Activated CD8-positive, alpha-beta memory T cell treated with anti-CD3 and anti-CD28 coated beads for 24 hours (primary cell): ENCODE data around the gene CHST8.
A peak's percentile ranks its signal among the peaks of the same experiment; 100 is the strongest.

Experiments
- DNase-seq: peaks from one replicate; pipeline ENCODE4 v3.0.0-alpha.2; 2020

The CHST8 gene

GRCh38 chr19:33620611-33621010, 1.1 kb upstream of the CHST8 start:
- no peak for DNase-seq

GRCh38 chr19:33621065-33621785, 528 bp upstream of the CHST8 start:
- no peak for DNase-seq

GRCh38 chr19:33622505-33622808, 704 bp downstream of the CHST8 start:
- DNase-seq: no peak

GRCh38 chr19:33622809-33623511, 1.2 kb downstream of the CHST8 start:
- DNase-seq: no peak

GRCh38 chr19:33624586-33624985, 2.8 kb downstream of the CHST8 start:
- no peak for DNase-seq

- DNase-seq: no peak
These were observed 5.8 kb downstream of the CHST8 start for GRCh38 chr19:33627526-33627925.

- DNase-seq: no peak
These were observed 6.4 kb downstream of the CHST8 start for GRCh38 chr19:33627962-33628839.

- no peak for DNase-seq
These were observed 7.4 kb downstream of the CHST8 start for GRCh38 chr19:33628921-33629825.

- no peak for DNase-seq
These were observed 8.1 kb downstream of the CHST8 start for GRCh38 chr19:33629826-33630375.

GRCh38 chr19:33630880-33631608, 9.3 kb downstream of the CHST8 start:
- DNase-seq: peak; percentile 19

GRCh38 chr19:33631609-33631973, 9.8 kb downstream of the CHST8 start:
- peak; percentile 7 for DNase-seq

GRCh38 chr19:33634361-33635091, 12.8 kb downstream of the CHST8 start:
- no peak for DNase-seq

- DNase-seq: no peak
These were observed 16.6 kb downstream of the CHST8 start for GRCh38 chr19:33638167-33639034.

- DNase-seq: no peak
These were observed 17.4 kb downstream of the CHST8 start for GRCh38 chr19:33639035-33639681.

- no peak for DNase-seq
These were observed 19.0 kb downstream of the CHST8 start for GRCh38 chr19:33640773-33641172.

- no peak for DNase-seq
These were observed 19.5 kb downstream of the CHST8 start for GRCh38 chr19:33641261-33641660.

- DNase-seq: no peak
These were observed 20.3 kb downstream of the CHST8 start for GRCh38 chr19:33641956-33642498.

GRCh38 chr19:33644284-33644836, 22.6 kb downstream of the CHST8 start:
- DNase-seq: no peak

GRCh38 chr19:33646306-33646705, 24.6 kb downstream of the CHST8 start:
- no peak for DNase-seq
